ENCODE results near the gene POC1A. TPM values are rescaled to one million over a fixed set of nuclear protein-coding genes. Genes with fewer than 3 reads are reported as not detected.
A peak's percentile ranks its signal among the peaks of the same experiment; 100 is the strongest.

The POC1A gene
- total RNA-seq, 3 donors from 2014 or later: 9.7 to 14.3 (median 11.7) TPM

GRCh38 chr3:52076896-52077780 lies 77.1 kb downstream of the POC1A start:
- H3K27me3 Mint-ChIP-seq (ENCODE audit: low read depth): no peaks in the 10 kb centered on the region
- DNase-seq (no peak), ATAC-seq (no peak)

GRCh38 chr3:52073490-52073889 lies 80.7 kb downstream of the POC1A start:
- Mint-ChIP-seq H3K4me1 (ENCODE audit: low read depth) (no peaks in the 10 kb centered on the region), H3K9me3 (no peaks in the 10 kb centered on the region), H3K27me3 (ENCODE audit: low read depth) (no peaks in the 10 kb centered on the region), H3K4me3 (no peak overlapping the region), H3K36me3 (ENCODE audit: insufficient read depth) (no peaks in the 10 kb centered on the region)
- ATAC-seq: no peak
- DNase-seq: no peak

More at GRCh38 chr3:52076896-52077780, 77.1 kb downstream of the POC1A start:
- Mint-ChIP-seq H3K4me3 (no peak overlapping the region), H3K9me3 (no peaks in the 10 kb centered on the region), H3K4me1 (ENCODE audit: low read depth) (no peaks in the 10 kb centered on the region), H3K36me3 (ENCODE audit: insufficient read depth) (no peaks in the 10 kb centered on the region)

- no peak for ATAC-seq
- no peaks in the 10 kb centered on the region for H3K27me3 Mint-ChIP-seq (ENCODE audit: low read depth)
- no peaks in the 10 kb centered on the region for H3K9me3 Mint-ChIP-seq
- H3K4me1 Mint-ChIP-seq (ENCODE audit: low read depth): no peaks in the 10 kb centered on the region
- no peaks in the 10 kb centered on the region for H3K36me3 Mint-ChIP-seq (ENCODE audit: insufficient read depth)
- DNase-seq: no peak
- H3K4me3 Mint-ChIP-seq: no peak overlapping the region
Measured at GRCh38 chr3:52072471-52072870, 81.8 kb downstream of the POC1A start.

- Mint-ChIP-seq H3K9me3 (no peaks in the 10 kb centered on the region), H3K27me3 (ENCODE audit: low read depth) (no peaks in the 10 kb centered on the region), H3K4me1 (ENCODE audit: low read depth) (no peaks in the 10 kb centered on the region), H3K4me3 (no peak overlapping the region), H3K36me3 (ENCODE audit: insufficient read depth) (no peaks in the 10 kb centered on the region)
- ATAC-seq (no peak), DNase-seq (no peak)
Measured at GRCh38 chr3:52072020-52072419, 82.2 kb downstream of the POC1A start.

- H3K4me1 Mint-ChIP-seq (ENCODE audit: low read depth): no peaks in the 10 kb centered on the region
- H3K4me3 Mint-ChIP-seq: no peak overlapping the region
- no peaks in the 10 kb centered on the region for H3K36me3 Mint-ChIP-seq (ENCODE audit: insufficient read depth)
- ATAC-seq (peak; percentile 23 to 36), DNase-seq (no peak)
- no peaks in the 10 kb centered on the region for H3K9me3 Mint-ChIP-seq
- no peaks in the 10 kb centered on the region for H3K27me3 Mint-ChIP-seq (ENCODE audit: low read depth)
Measured at GRCh38 chr3:52070724-52071621, 83.2 kb downstream of the POC1A start.

- no peak for ATAC-seq
- Mint-ChIP-seq H3K9me3 (no peaks in the 10 kb centered on the region), H3K4me1 (ENCODE audit: low read depth) (no peaks in the 10 kb centered on the region)
Measured at GRCh38 chr3:52069855-52070254, 84.4 kb downstream of the POC1A start.

GRCh38 chr3:52069135-52069534 lies 85.1 kb downstream of the POC1A start:
- no peaks in the 10 kb centered on the region for H3K36me3 Mint-ChIP-seq (ENCODE audit: insufficient read depth)
- no peaks in the 10 kb centered on the region for H3K9me3 Mint-ChIP-seq
- H3K4me3 Mint-ChIP-seq: no peak overlapping the region
- no peak for ATAC-seq
- no peaks in the 10 kb centered on the region for H3K4me1 Mint-ChIP-seq (ENCODE audit: low read depth)
- no peaks in the 10 kb centered on the region for H3K27me3 Mint-ChIP-seq (ENCODE audit: low read depth)
- DNase-seq: no peak

More at GRCh38 chr3:52069855-52070254, 84.4 kb downstream of the POC1A start:
- no peaks in the 10 kb centered on the region for H3K27me3 Mint-ChIP-seq (ENCODE audit: low read depth)
- H3K36me3 Mint-ChIP-seq (ENCODE audit: insufficient read depth): no peaks in the 10 kb centered on the region
- no peak for DNase-seq
- no peak overlapping the region for H3K4me3 Mint-ChIP-seq

GRCh38 chr3:52068730-52069129 lies 85.5 kb downstream of the POC1A start:
- DNase-seq (no peak), ATAC-seq (no peak)
- H3K4me3 Mint-ChIP-seq: no peak overlapping the region
- H3K9me3 Mint-ChIP-seq: no peaks in the 10 kb centered on the region
- no peaks in the 10 kb centered on the region for H3K27me3 Mint-ChIP-seq (ENCODE audit: low read depth)
- no peaks in the 10 kb centered on the region for H3K36me3 Mint-ChIP-seq (ENCODE audit: insufficient read depth)
- no peaks in the 10 kb centered on the region for H3K4me1 Mint-ChIP-seq (ENCODE audit: low read depth)

GRCh38 chr3:52068055-52068571 lies 86.1 kb downstream of the POC1A start:
- Mint-ChIP-seq H3K27me3 (ENCODE audit: low read depth) (no peaks in the 10 kb centered on the region), H3K9me3 (no peaks in the 10 kb centered on the region), H3K36me3 (ENCODE audit: insufficient read depth) (no peaks in the 10 kb centered on the region), H3K4me1 (ENCODE audit: low read depth) (no peaks in the 10 kb centered on the region), H3K4me3 (no peak overlapping the region)
- DNase-seq (no peak), ATAC-seq (no peak)

GRCh38 chr3:52067526-52067925 lies 86.7 kb downstream of the POC1A start:
- H3K4me1 Mint-ChIP-seq (ENCODE audit: low read depth): no peaks in the 10 kb centered on the region
- no peaks in the 10 kb centered on the region for H3K9me3 Mint-ChIP-seq
- DNase-seq (no peak), ATAC-seq (no peak)
- no peaks in the 10 kb centered on the region for H3K27me3 Mint-ChIP-seq (ENCODE audit: low read depth)
- no peak overlapping the region for H3K4me3 Mint-ChIP-seq
- no peaks in the 10 kb centered on the region for H3K36me3 Mint-ChIP-seq (ENCODE audit: insufficient read depth)

GRCh38 chr3:52067046-52067445 lies 87.2 kb downstream of the POC1A start:
- no peaks in the 10 kb centered on the region for H3K27me3 Mint-ChIP-seq (ENCODE audit: low read depth)
- ATAC-seq: no peak
- no peak for DNase-seq
- no peak overlapping the region for H3K4me3 Mint-ChIP-seq
- H3K4me1 Mint-ChIP-seq (ENCODE audit: low read depth): no peaks in the 10 kb centered on the region
- no peaks in the 10 kb centered on the region for H3K9me3 Mint-ChIP-seq
- H3K36me3 Mint-ChIP-seq (ENCODE audit: insufficient read depth): no peaks in the 10 kb centered on the region

GRCh38 chr3:52065264-52065756 lies 88.9 kb downstream of the POC1A start:
- Mint-ChIP-seq H3K4me3 (no peak overlapping the region), H3K27me3 (ENCODE audit: low read depth) (no peaks in the 10 kb centered on the region), H3K9me3 (no peaks in the 10 kb centered on the region), H3K4me1 (ENCODE audit: low read depth) (no peaks in the 10 kb centered on the region), H3K36me3 (ENCODE audit: insufficient read depth) (no peaks in the 10 kb centered on the region)
- DNase-seq (no peak), ATAC-seq (no peak)

GRCh38 chr3:52064561-52064960 lies 89.7 kb downstream of the POC1A start:
- DNase-seq (no peak), ATAC-seq (no peak)
- Mint-ChIP-seq H3K4me1 (ENCODE audit: low read depth) (no peaks in the 10 kb centered on the region), H3K4me3 (no peak overlapping the region), H3K27me3 (ENCODE audit: low read depth) (no peaks in the 10 kb centered on the region), H3K36me3 (ENCODE audit: insufficient read depth) (no peaks in the 10 kb centered on the region), H3K9me3 (no peaks in the 10 kb centered on the region)

GRCh38 chr3:52063026-52063723 lies 91.0 kb downstream of the POC1A start:
- ATAC-seq (no peak), DNase-seq (no peak)
- Mint-ChIP-seq H3K9me3 (no peaks in the 10 kb centered on the region), H3K4me1 (ENCODE audit: low read depth) (no peaks in the 10 kb centered on the region), H3K27me3 (ENCODE audit: low read depth) (no peaks in the 10 kb centered on the region), H3K4me3 (no peak overlapping the region), H3K36me3 (ENCODE audit: insufficient read depth) (no peaks in the 10 kb centered on the region)

All from activated T-cell treated with anti-CD3 and anti-CD28 coated beads, Interleukin-2, amount 50 U/mL, for 4 hours (primary cell).